Prostate gland (tissue), 2 donors: ENCODE data around the gene NTN1. TPM values are rescaled to one million over a fixed set of nuclear protein-coding genes. Genes with fewer than 3 reads are reported as not detected.

Experiments
- DNase-seq: peaks from one replicate; pipeline ENCODE4 v3.0.0-alpha.2; 2019; ENCODE audit warnings: low spot score
- H3K27ac ChIP-seq, 2 donors: fragments of 200-600 bp; sonication (generic); 2 replicates each; pipeline ENCODE4 v1.5.1; 2017 to 2019
- H3K27me3 ChIP-seq: fragments of 200-600 bp; sonication (generic); replicated peaks from 2 replicates; pipeline ENCODE4 v1.5.1; 2019; ENCODE audit not compliant: insufficient read depth
- H3K36me3 ChIP-seq, 2 donors: fragments of 200-600 bp; sonication (generic); 1 replicate in 1 of 2; 2 replicates in 1 of 2; pipeline versions ENCODE4 v1.5.1 to v1.8.1; 2017 to 2019
- H3K4me1 ChIP-seq: fragments of 200-600 bp; sonication (generic); replicated peaks from 2 replicates; pipeline ENCODE4 v1.5.1; 2019
- H3K4me3 ChIP-seq, 2 donors: fragments of 200-600 bp; sonication (generic); 2 replicates each; pipeline ENCODE4 v1.5.1; 2017 to 2019
- H3K9me3 ChIP-seq: fragments of 200-600 bp; sonication (generic); 2 replicates; pipeline ENCODE4 v1.5.1; 2017
- CTCF ChIP-seq, 4 experiments: fragments of 200-600 bp in 2 of 4; fragments of 450-650 bp in 2 of 4; sonication (generic) in 2 of 4; IDR thresholded peaks; 1 replicate in 3 of 4; 2 replicates in 1 of 4; pipeline ENCODE4 v1.5.1; 2016 to 2019; ENCODE audit warnings: antibody characterized with exemption in 4 of 4, mild to moderate bottlenecking in 2 of 4, moderate library complexity in 2 of 4
- POLR2A ChIP-seq: fragments of 450-650 bp; IDR thresholded peaks from one replicate; pipeline ENCODE4 v1.6.1; 2016; ENCODE audit warnings: antibody characterized with exemption, mild to moderate bottlenecking
- POLR2AphosphoS5 ChIP-seq: sonication (generic); formaldehyde crosslinking; IDR thresholded peaks from one replicate; pipeline ENCODE4 v1.6.1; 2017; ENCODE audit warnings: antibody characterized with exemption
- WGBS: methylation state at CpG from one replicate; pipeline ENCODE4 v1.1.5; 2018; 5-methylcytosine and 5-hydroxymethylcytosine counted together
- intact Hi-C: fragments of 100-400 bp; cut with DNase I; formaldehyde crosslinking; loops from one replicate; pipeline ENCODE4 v1.14.2; 2022
- total RNA-seq, 2 donors: library from RNA; depleted of rRNA; stranded (reverse); fragments of >200 nt; gene quantifications; one replicate each; pipeline ENCODE4 v1.1.0, GENCODE V29; 2016

The NTN1 gene
- total RNA-seq, 2 donors from 2014 or later: 9.2 to 11.4 TPM

- H3K27ac ChIP-seq: no peak overlapping the region
- WGBS: 74% methylated on average over 14 of the region's 14 CpGs
- intact Hi-C loops: no loop called here
- no peaks in the 10 kb centered on the region for H3K27me3 ChIP-seq
- DNase-seq: peak; percentile 54
- H3K9me3 ChIP-seq: no peaks in the 10 kb centered on the region
- no peak for TF ChIP-seq CTCF (IDR thresholded peaks at IDR 0.05)
- peak; percentile 8 for TF ChIP-seq POLR2AphosphoS5
- TF ChIP-seq POLR2A: no peak
- H3K4me1 ChIP-seq: no peaks in the 10 kb centered on the region
- no peak overlapping the region for H3K4me3 ChIP-seq
- no peaks in the 10 kb centered on the region for H3K36me3 ChIP-seq
Measured at GRCh38 chr17:9175700-9176467, 154.6 kb downstream of the NTN1 start.

- H3K27me3 ChIP-seq: no peaks in the 10 kb centered on the region
- no peak for DNase-seq
- H3K27ac ChIP-seq: no peak overlapping the region
- H3K9me3 ChIP-seq: no peaks in the 10 kb centered on the region
- TF ChIP-seq POLR2A (no peak), POLR2AphosphoS5 (peak; percentile 31)
- no peaks in the 10 kb centered on the region for H3K4me1 ChIP-seq
- no peaks in the 10 kb centered on the region for H3K36me3 ChIP-seq
- no peak overlapping the region for H3K4me3 ChIP-seq
- 58% methylated on average over 15 of the region's 15 CpGs for WGBS
- intact Hi-C loops: no loop called here
Measured at GRCh38 chr17:9177212-9177611, 155.9 kb downstream of the NTN1 start.

- Histone ChIP-seq H3K27ac (no peak overlapping the region), H3K36me3 (no peaks in the 10 kb centered on the region), H3K27me3 (no peaks in the 10 kb centered on the region), H3K9me3 (no peaks in the 10 kb centered on the region), H3K4me3 (no peak overlapping the region), H3K4me1 (no peaks in the 10 kb centered on the region)
- TF ChIP-seq POLR2A: no peak
- no peak for TF ChIP-seq CTCF (IDR thresholded peaks at IDR 0.05)
- TF ChIP-seq POLR2AphosphoS5: no peak
- WGBS: 47% methylated on average over 9 of the region's 9 CpGs
- DNase-seq: no peak
- intact Hi-C loops: no loop called here
Measured at GRCh38 chr17:9178319-9178718, 157.0 kb downstream of the NTN1 start.

- 78% methylated on average over 7 of the region's 14 CpGs for WGBS
- Histone ChIP-seq H3K9me3 (no peaks in the 10 kb centered on the region), H3K27ac (no peak overlapping the region), H3K36me3 (no peaks in the 10 kb centered on the region), H3K27me3 (no peaks in the 10 kb centered on the region), H3K4me3 (no peak overlapping the region), H3K4me1 (peaks cover 5% of the 10 kb centered on the region)
- no peak for DNase-seq
- intact Hi-C loops: no loop called here
- TF ChIP-seq CTCF (IDR thresholded peaks at IDR 0.05) (no peak), POLR2AphosphoS5 (no peak), POLR2A (no peak)
Measured at GRCh38 chr17:9179602-9180001, 158.3 kb downstream of the NTN1 start.

GRCh38 chr17:9181640-9182039 is 160.3 kb downstream of the NTN1 start:
- H3K36me3 ChIP-seq: no peaks in the 10 kb centered on the region
- WGBS: 79% methylated on average over 4 of the region's 4 CpGs

More at GRCh38 chr17:9181640-9182039, 160.3 kb downstream of the NTN1 start:
- intact Hi-C loops: no loop called here
- TF ChIP-seq POLR2A (no peak), POLR2AphosphoS5 (no peak), CTCF (IDR thresholded peaks at IDR 0.05) (no peak)
- H3K9me3 ChIP-seq: no peaks in the 10 kb centered on the region
- H3K4me1 ChIP-seq: peaks cover 5% of the 10 kb centered on the region
- no peak overlapping the region for H3K27ac ChIP-seq
- H3K4me3 ChIP-seq: no peak overlapping the region
- no peak for DNase-seq
- no peaks in the 10 kb centered on the region for H3K27me3 ChIP-seq
